Prostate gland (tissue), 2 donors: Measurements from ENCODE around the gene RARA.

Experiments
- POLR2AphosphoS5 ChIP-seq: sonication (generic); formaldehyde crosslinking; IDR thresholded peaks from one replicate; pipeline ENCODE4 v1.6.1; 2017; ENCODE audit warnings: antibody characterized with exemption
- TF ChIP-seq, protein P1 (sequence below), 4 experiments: fragments of 200-600 bp in 2 of 4; fragments of 450-650 bp in 2 of 4; sonication (generic) in 2 of 4; IDR thresholded peaks; 1 replicate in 3 of 4; 2 replicates in 1 of 4; pipeline ENCODE4 v1.5.1; 2016 to 2019; ENCODE audit warnings: antibody characterized with exemption in 4 of 4, mild to moderate bottlenecking in 2 of 4, moderate library complexity in 2 of 4

- no peak for TF ChIP-seq POLR2AphosphoS5
- TF ChIP-seq, protein P1, sequence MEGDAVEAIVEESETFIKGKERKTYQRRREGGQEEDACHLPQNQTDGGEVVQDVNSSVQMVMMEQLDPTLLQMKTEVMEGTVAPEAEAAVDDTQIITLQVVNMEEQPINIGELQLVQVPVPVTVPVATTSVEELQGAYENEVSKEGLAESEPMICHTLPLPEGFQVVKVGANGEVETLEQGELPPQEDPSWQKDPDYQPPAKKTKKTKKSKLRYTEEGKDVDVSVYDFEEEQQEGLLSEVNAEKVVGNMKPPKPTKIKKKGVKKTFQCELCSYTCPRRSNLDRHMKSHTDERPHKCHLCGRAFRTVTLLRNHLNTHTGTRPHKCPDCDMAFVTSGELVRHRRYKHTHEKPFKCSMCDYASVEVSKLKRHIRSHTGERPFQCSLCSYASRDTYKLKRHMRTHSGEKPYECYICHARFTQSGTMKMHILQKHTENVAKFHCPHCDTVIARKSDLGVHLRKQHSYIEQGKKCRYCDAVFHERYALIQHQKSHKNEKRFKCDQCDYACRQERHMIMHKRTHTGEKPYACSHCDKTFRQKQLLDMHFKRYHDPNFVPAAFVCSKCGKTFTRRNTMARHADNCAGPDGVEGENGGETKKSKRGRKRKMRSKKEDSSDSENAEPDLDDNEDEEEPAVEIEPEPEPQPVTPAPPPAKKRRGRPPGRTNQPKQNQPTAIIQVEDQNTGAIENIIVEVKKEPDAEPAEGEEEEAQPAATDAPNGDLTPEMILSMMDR (IDR thresholded peaks at IDR 0.05) = no peak
Measured at GRCh38 chr17:40377832-40378231, 68.9 kb downstream of the RARA start.
